Activated CD4-positive, alpha-beta T cell treated with anti-CD3 and anti-CD28 coated beads for 1 hour (primary cell): ENCODE measurements around the gene TF.

ENCODE experiments used
- DNase-seq: peaks from one replicate; pipeline ENCODE4 v3.0.0-alpha.2; 2020

Gene TF

DNA sequence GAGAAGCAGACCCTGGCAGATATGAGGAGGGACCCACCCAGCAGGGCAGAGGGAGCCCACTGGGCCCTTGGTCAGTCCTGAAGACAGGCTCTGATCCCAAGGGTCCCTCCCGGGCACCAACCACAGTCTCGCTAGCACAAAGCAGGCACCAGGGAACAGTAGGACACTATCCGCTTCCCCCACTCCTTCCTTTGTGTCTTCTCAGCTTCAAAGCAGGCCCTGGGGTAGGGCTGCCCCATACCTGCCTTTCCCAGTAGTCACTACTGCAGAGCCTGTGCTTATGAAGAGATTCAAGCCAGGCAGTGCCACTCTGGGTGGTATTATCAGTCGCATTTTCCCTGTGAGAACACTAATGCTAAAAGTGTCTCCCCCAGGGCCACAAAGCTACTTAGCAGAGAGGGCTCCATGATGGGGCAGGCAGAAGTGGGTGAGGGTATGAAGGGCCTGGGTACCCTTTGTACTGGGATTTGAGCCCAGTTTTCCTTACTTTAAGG is 92.2 kb downstream of the TF start:
- DNase-seq = no peak

- DNase-seq = no peak
These were observed 93.0 kb downstream of the TF start for GRCh38 chr3:133838916-133839800.

GRCh38 chr3:133840055-133840737 is 94.0 kb downstream of the TF start:
- DNase-seq = no peak

DNA sequence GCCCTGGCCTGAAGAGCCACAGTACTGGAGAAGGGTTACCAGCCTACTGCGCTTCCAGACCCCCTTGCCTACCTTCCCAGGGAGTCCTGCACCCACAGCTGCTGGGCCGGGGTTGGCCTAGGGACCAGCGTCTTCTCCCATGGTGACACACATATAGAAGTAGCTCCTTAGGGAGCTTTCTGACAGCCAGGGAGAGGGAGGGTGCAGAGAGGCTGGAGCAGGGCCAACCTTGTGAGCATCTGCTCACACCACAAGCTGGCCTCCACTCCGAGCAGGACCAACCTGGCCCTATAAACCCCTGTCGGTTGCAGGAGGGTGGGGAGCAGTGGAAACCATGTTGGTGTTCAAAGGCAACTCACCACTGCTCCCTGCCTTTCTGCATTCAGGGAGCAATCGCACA is 94.6 kb downstream of the TF start:
- no peak for DNase-seq

DNA sequence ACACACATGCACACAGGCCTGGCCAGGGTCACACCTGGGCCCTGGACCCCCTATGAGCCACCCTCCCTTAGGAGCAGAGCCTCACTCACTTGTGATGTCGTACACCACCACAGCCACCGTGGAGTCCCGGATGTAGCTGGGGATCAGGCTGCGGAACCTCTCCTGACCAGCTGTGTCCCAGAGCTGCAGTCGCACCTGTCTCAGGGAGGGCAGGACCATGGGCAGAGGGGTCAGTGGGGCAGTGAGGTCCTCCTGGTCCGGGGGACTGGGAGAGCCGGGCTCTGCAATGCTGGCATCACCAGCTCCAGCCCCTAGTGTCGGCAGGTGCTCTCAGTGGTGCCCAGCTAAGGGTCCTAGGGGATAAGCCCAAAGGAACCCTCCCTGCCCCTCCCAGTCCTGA is 95.0 kb downstream of the TF start:
- DNase-seq = no peak

GRCh38 chr3:133842158-133842557 is 96.0 kb downstream of the TF start:
- no peak for DNase-seq

GRCh38 chr3:133843634-133844033 is 97.4 kb downstream of the TF start:
- DNase-seq = no peak

DNA sequence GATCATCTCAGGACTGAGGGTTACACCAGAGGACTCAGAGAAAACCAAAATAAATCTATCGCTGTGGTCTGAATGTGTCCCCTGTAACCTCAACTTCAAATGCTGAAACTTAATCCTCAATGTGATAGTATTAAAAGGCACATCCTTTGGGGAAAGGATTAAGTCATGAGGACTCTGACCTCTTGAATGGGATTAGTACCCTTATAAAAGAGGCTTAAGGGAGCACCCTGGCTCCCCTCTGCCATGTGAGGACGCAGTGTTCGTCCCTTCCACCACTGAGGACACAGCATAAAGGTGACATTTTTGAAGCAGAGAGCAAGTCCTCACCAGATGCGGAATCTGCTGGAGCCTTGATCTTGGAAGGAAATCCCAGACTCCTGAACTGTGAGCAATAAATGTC is 98.9 kb downstream of the TF start:
- DNase-seq = no peak
